ENCODE measurements around the gene SDC3. TPM values are rescaled to one million over a fixed set of nuclear protein-coding genes. Genes with fewer than 3 reads are reported as not detected.

Gene SDC3
- total RNA-seq, 4 donors from 2014 or later: 47.1 to 78.9 (median 64.2) TPM

- peak; percentile 27 to 88 for TF ChIP-seq POLR2A (IDR thresholded peaks at IDR 0.05)
- TF ChIP-seq CTCF (IDR thresholded peaks at IDR 0.05): peak in 3 of 5 experiments; percentile 6 to 44 (median 37)
- TF ChIP-seq EP300 (IDR thresholded peaks at IDR 0.05): peak in 1 of 2 donors; percentile 95
Measured at GRCh38 chr1:30823969-30824735, 84.4 kb downstream of the SDC3 start.

GRCh38 chr1:30823627-30823968, 85.0 kb downstream of the SDC3 start:
- Histone ChIP-seq H3K4me1 (peaks cover 0 to 66% (median 23%) of the 10 kb centered on the region in 4 donors), H3K27ac (peak overlapping the region; percentile 86 to 98 (median 92)), H3K36me3 (no peaks in the 10 kb centered on the region), H3K4me3 (peak overlapping the region in 3 of 4 donors; percentile 18 to 50 (median 43)), H3K9me3 (no peaks in the 10 kb centered on the region), H3K27me3 (no peaks in the 10 kb centered on the region)
- 49 to 60% methylated on average over 3 of the region's 3 CpGs for WGBS, 2 donors
- TF ChIP-seq CTCF (IDR thresholded peaks at IDR 0.05) (no peak), EP300 (IDR thresholded peaks at IDR 0.05) (no peak), POLR2A (IDR thresholded peaks at IDR 0.05) (no peak)
- DNase-seq (ENCODE audit: low spot score in 2 of 2): no peak

More at GRCh38 chr1:30823969-30824735, 84.4 kb downstream of the SDC3 start:
- peak; percentile 88 to 93 for DNase-seq (ENCODE audit: low spot score in 2 of 2)
- WGBS, 2 donors: 1% methylated on average over 31 to 40 of the region's 44 CpGs
- no peaks in the 10 kb centered on the region for H3K36me3 ChIP-seq
- H3K4me1 ChIP-seq: peaks cover 0 to 61% (median 23%) of the 10 kb centered on the region in 4 donors
- H3K4me3 ChIP-seq: peak overlapping the region; percentile 18 to 50 (median 36)
- no peaks in the 10 kb centered on the region for H3K9me3 ChIP-seq
- H3K27me3 ChIP-seq: no peaks in the 10 kb centered on the region
- H3K27ac ChIP-seq: peak overlapping the region; percentile 86 to 98 (median 92)

- TF ChIP-seq CTCF (IDR thresholded peaks at IDR 0.05) (no peak), EP300 (IDR thresholded peaks at IDR 0.05) (no peak), POLR2A (IDR thresholded peaks at IDR 0.05) (no peak)
- no peak for DNase-seq (ENCODE audit: low spot score in 2 of 2)
- H3K36me3 ChIP-seq: no peaks in the 10 kb centered on the region
- no peak overlapping the region for H3K4me3 ChIP-seq
- 51 to 55% methylated on average over 6 of the region's 6 CpGs for WGBS, 2 donors
- no peaks in the 10 kb centered on the region for H3K27me3 ChIP-seq
- peak overlapping the region; percentile 86 to 98 (median 92) for H3K27ac ChIP-seq
- H3K4me1 ChIP-seq: peaks cover 0 to 72% (median 23%) of the 10 kb centered on the region in 4 donors
- no peaks in the 10 kb centered on the region for H3K9me3 ChIP-seq
Measured at GRCh38 chr1:30822966-30823581, 85.5 kb downstream of the SDC3 start.

GRCh38 chr1:30822006-30822405, 86.6 kb downstream of the SDC3 start:
- H3K4me1 ChIP-seq: peaks cover 0 to 80% (median 27%) of the 10 kb centered on the region in 4 donors
- H3K27ac ChIP-seq: peak overlapping the region in 2 of 4 donors; percentile 62 to 98
- no peaks in the 10 kb centered on the region for H3K9me3 ChIP-seq
- no peaks in the 10 kb centered on the region for H3K27me3 ChIP-seq
- H3K36me3 ChIP-seq: no peaks in the 10 kb centered on the region
- WGBS, 2 donors: 56 to 78% methylated on average over 1 of the region's 1 CpG
- TF ChIP-seq EP300 (IDR thresholded peaks at IDR 0.05) (no peak), CTCF (IDR thresholded peaks at IDR 0.05) (no peak), POLR2A (IDR thresholded peaks at IDR 0.05) (no peak)
- DNase-seq (ENCODE audit: low spot score in 2 of 2): no peak
- no peak overlapping the region for H3K4me3 ChIP-seq

GRCh38 chr1:30820299-30820698, 88.3 kb downstream of the SDC3 start:
- Histone ChIP-seq H3K27me3 (no peaks in the 10 kb centered on the region), H3K36me3 (no peaks in the 10 kb centered on the region), H3K4me1 (peaks cover 0 to 95% (median 30%) of the 10 kb centered on the region in 4 donors), H3K9me3 (no peaks in the 10 kb centered on the region), H3K4me3 (no peak overlapping the region), H3K27ac (peak overlapping the region in 2 of 4 donors; percentile 62 to 98)
- DNase-seq (ENCODE audit: low spot score in 2 of 2): no peak
- 41 to 71% methylated on average over 4 to 5 of the region's 5 CpGs for WGBS, 2 donors
- TF ChIP-seq POLR2A (IDR thresholded peaks at IDR 0.05): no peak

Small RNA genes lying within 50 kb of the gene (small RNA-seq; reads per million reads assigned to genes)
- not detected for gene RN7SKP91
- gene RN7SL371P: not detected

Other genes starting within 250 kb of the SDC3 start
- gene MATN1, start 185.2 kb downstream of the SDC3 start, total RNA-seq: not detected
- gene LAPTM5, start 151.0 kb downstream of the SDC3 start, total RNA-seq: 10 to 100 TPM; 21.1 to 67.8 (median 43.1) TPM
- gene PUM1, start 157.0 kb upstream of the SDC3 start, total RNA-seq: 10 to 100 TPM; 64.8 to 93.4 (median 76.0) TPM